Measurements from ENCODE around the gene ARL15. TPM values are rescaled to one million over a fixed set of nuclear protein-coding genes. Genes with fewer than 3 reads are reported as not detected.

ARL15 gene
- total RNA-seq, 6 donors from 2014 or later: 6.7 to 36.4 (median 20.7) TPM

GRCh38 chr5:53997736-53998627, 312.4 kb downstream of the ARL15 start:
- Histone ChIP-seq H3K4me3 (no peak overlapping the region), H3K36me3 (no peaks in the 10 kb centered on the region), H3K4me1 (no peaks in the 10 kb centered on the region), H3K9me3 (no peaks in the 10 kb centered on the region), H3K27ac (no peak overlapping the region), H3K27me3 (no peaks in the 10 kb centered on the region)
- DNase-seq (no peak), ATAC-seq (ENCODE audit: low FRiP score in 2 of 2) (no peak)
- TF ChIP-seq, protein P1, sequence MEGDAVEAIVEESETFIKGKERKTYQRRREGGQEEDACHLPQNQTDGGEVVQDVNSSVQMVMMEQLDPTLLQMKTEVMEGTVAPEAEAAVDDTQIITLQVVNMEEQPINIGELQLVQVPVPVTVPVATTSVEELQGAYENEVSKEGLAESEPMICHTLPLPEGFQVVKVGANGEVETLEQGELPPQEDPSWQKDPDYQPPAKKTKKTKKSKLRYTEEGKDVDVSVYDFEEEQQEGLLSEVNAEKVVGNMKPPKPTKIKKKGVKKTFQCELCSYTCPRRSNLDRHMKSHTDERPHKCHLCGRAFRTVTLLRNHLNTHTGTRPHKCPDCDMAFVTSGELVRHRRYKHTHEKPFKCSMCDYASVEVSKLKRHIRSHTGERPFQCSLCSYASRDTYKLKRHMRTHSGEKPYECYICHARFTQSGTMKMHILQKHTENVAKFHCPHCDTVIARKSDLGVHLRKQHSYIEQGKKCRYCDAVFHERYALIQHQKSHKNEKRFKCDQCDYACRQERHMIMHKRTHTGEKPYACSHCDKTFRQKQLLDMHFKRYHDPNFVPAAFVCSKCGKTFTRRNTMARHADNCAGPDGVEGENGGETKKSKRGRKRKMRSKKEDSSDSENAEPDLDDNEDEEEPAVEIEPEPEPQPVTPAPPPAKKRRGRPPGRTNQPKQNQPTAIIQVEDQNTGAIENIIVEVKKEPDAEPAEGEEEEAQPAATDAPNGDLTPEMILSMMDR (IDR thresholded peaks at IDR 0.05): no peak
- TF ChIP-seq POLR2A (IDR thresholded peaks at IDR 0.05): no peak
- WGBS, 2 donors: 85 to 92% methylated on average over 5 of the region's 5 CpGs

DNA sequence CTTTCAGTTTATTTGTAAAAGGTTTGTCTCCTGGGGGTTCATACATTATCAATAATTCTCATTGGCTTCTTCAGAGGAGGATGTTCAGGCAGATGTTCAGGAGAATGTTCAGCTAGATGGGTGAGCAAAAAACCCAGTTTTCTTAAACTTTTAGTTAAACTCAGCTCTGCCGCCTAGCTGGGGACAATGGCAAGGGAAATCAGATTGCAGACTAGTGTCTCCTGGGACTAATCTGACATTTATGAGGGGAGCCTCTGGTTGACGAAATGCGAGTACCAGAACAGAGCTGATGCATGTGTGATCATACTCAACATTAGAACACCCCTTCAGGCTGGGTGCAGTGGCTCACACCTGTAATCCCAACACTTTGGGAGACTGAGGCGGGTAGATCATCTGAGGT, 314.4 kb downstream of the ARL15 start:
- ATAC-seq (ENCODE audit: low FRiP score in 2 of 2): no peak
- 92 to 93% methylated on average over 4 of the region's 4 CpGs for WGBS, 2 donors
- no peak for TF ChIP-seq EP300 (IDR thresholded peaks at IDR 0.05)
- TF ChIP-seq POLR2AphosphoS5 (IDR thresholded peaks at IDR 0.05): no peak
- TF ChIP-seq POLR2A (IDR thresholded peaks at IDR 0.05): no peak
- TF ChIP-seq, protein P1 (IDR thresholded peaks at IDR 0.05): no peak
- Histone ChIP-seq H3K9me3 (no peaks in the 10 kb centered on the region), H3K4me3 (no peak overlapping the region), H3K27ac (no peak overlapping the region), H3K4me1 (no peaks in the 10 kb centered on the region), H3K27me3 (no peaks in the 10 kb centered on the region), H3K36me3 (no peaks in the 10 kb centered on the region)
- DNase-seq: no peak

DNA sequence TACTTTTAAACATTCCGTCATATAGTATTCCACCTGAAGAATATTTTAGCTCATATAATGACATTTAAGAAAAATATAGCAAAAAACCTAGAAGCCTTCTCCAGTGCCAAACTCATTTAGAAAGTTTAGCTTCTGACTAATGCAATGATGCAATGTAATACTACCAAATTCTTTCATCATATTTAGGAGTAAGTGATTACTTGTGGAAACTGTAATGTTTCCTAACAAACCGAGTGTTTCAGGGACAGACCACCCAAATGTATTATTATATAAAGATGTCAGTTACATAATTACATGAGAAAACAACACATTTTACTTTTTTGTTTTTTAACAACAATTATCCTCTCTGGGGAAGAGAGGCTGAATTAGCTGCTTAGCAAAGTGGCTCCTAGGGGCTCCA, 316.2 kb downstream of the ARL15 start:
- TF ChIP-seq EP300 (IDR thresholded peaks at IDR 0.05) (no peak), POLR2AphosphoS5 (IDR thresholded peaks at IDR 0.05) (no peak), POLR2A (IDR thresholded peaks at IDR 0.05) (no peak)
- TF ChIP-seq, protein P1 (IDR thresholded peaks at IDR 0.05): no peak
- Histone ChIP-seq H3K27me3 (no peaks in the 10 kb centered on the region), H3K9me3 (no peaks in the 10 kb centered on the region), H3K36me3 (no peaks in the 10 kb centered on the region), H3K4me3 (no peak overlapping the region), H3K27ac (no peak overlapping the region), H3K4me1 (no peaks in the 10 kb centered on the region)
- ATAC-seq (ENCODE audit: low FRiP score in 2 of 2): no peak
- DNase-seq: no peak
- WGBS, 2 donors: 74 to 80% methylated on average over 2 of the region's 2 CpGs

DNA sequence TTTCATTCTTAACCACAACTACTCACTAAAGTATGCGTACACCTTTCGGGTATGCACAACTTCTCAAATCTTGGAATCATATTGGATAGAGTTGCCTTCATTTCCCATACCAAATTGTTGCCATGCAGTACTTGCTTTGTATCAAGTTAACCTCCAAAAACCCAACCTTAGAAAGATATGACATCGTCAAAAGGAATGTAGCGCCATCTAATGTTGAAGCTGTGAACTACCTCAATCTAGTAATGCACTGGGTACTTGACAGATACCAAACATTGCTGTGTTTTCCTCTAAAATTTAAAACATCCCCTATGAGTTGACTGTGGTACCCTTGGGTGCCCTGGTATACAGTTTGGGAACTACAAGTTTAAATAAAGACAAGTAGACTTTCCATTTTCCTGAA, 318.4 kb downstream of the ARL15 start:
- Histone ChIP-seq H3K4me3 (no peak overlapping the region), H3K36me3 (no peaks in the 10 kb centered on the region), H3K4me1 (no peaks in the 10 kb centered on the region), H3K27ac (no peak overlapping the region), H3K9me3 (no peaks in the 10 kb centered on the region), H3K27me3 (no peaks in the 10 kb centered on the region)
- no peak for TF ChIP-seq EP300 (IDR thresholded peaks at IDR 0.05)
- TF ChIP-seq, protein P1 (IDR thresholded peaks at IDR 0.05): peak in 4 of 6 experiments; percentile 15 to 32 (median 22)
- no peak for ATAC-seq (ENCODE audit: low FRiP score in 2 of 2)
- DNase-seq: no peak
- WGBS, 2 donors: 96 to 97% methylated on average over 4 of the region's 4 CpGs

DNA sequence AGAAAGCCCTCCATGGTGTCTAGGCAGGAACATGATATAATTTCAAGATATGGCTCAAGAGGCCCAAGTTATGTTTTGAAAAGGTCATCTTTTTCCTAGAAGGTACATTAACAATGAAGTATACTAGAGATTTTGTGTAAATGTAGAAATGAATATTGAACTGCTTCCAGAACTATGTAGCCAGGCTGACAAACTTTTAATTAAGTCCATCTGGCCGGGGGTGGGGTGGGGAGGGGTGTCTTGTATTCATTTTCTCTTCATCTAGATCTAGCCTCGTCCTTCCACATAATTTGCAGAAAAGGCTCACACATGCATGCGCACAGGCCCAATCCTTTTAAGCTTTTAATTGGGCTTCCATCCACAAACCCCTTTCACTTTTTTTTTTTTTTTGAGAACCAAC, 323.3 kb downstream of the ARL15 start:
- H3K9me3 ChIP-seq: no peaks in the 10 kb centered on the region
- H3K4me3 ChIP-seq: no peak overlapping the region
- no peaks in the 10 kb centered on the region for H3K4me1 ChIP-seq
- TF ChIP-seq POLR2A (IDR thresholded peaks at IDR 0.05) (no peak), EP300 (IDR thresholded peaks at IDR 0.05) (no peak), POLR2AphosphoS5 (IDR thresholded peaks at IDR 0.05) (no peak)
- TF ChIP-seq, protein P1 (IDR thresholded peaks at IDR 0.05): no peak
- H3K27ac ChIP-seq: no peak overlapping the region
- ATAC-seq (ENCODE audit: low FRiP score in 2 of 2): no peak
- DNase-seq: no peak
- H3K27me3 ChIP-seq: no peaks in the 10 kb centered on the region
- H3K36me3 ChIP-seq: no peaks in the 10 kb centered on the region
- WGBS, 2 donors: 91 to 97% methylated on average over 3 of the region's 3 CpGs

Data from upper lobe of left lung (tissue), 6 donors.